Ureter (tissue), 1 donor: ENCODE measurements around the gene PPP1R14B. TPM values are rescaled to one million over a fixed set of nuclear protein-coding genes. Genes with fewer than 3 reads are reported as not detected.

Experiments used
- DNase-seq: peaks from one replicate; pipeline ENCODE4 v3.0.0-alpha.2; 2020; ENCODE audit warnings: low spot score
- total RNA-seq: library from RNA; stranded (reverse); gene quantifications from one replicate; pipeline ENCODE4 v1.2.4, GENCODE V29; 2023
- donor health status: DM: yes; HTN: yes; CAD: no.

Gene PPP1R14B
- total RNA-seq, 1 donor from 2014 or later, result 136 TPM

- DNase-seq, result peak; percentile 42
These were observed 15.8 kb downstream of the PPP1R14B start for GRCh38 chr11:64230985-64231365.

GRCh38 chr11:64230171-64230984, 16.4 kb downstream of the PPP1R14B start, which contains the start of gene DNAJC4:
DNAJC4 (plus strand) TSS chr11:64230548; CDS start chr11:64230855, 307 bp downstream.
- peak; percentile 94 for DNase-seq

GRCh38 chr11:64229744-64230170, 17.0 kb downstream of the PPP1R14B start:
- peak; percentile 45 for DNase-seq

- DNase-seq, result peak; percentile 43
These were observed 17.5 kb downstream of the PPP1R14B start for GRCh38 chr11:64229090-64229743.

- DNase-seq, result peak; percentile 41
These were observed 19.3 kb downstream of the PPP1R14B start for GRCh38 chr11:64227405-64227956.

- peak; percentile 71 for DNase-seq
These were observed 20.2 kb downstream of the PPP1R14B start for GRCh38 chr11:64226507-64227051.

GRCh38 chr11:64225608-64226506, 20.9 kb downstream of the PPP1R14B start, which contains the start of the genes NUDT22 and TRPT1:
NUDT22 (plus strand) TSS chr11:64226274; CDS start chr11:64226653, 379 bp downstream.
TRPT1 (minus strand) TSS chr11:64226186; CDS start chr11:64225860, 326 bp downstream.
- DNase-seq, result peak; percentile 95

- peak; percentile 45 for DNase-seq
These were observed 21.7 kb downstream of the PPP1R14B start for GRCh38 chr11:64224891-64225607.

GRCh38 chr11:64224151-64224890, 22.4 kb downstream of the PPP1R14B start:
- DNase-seq, result no peak

- no peak for DNase-seq
These were observed 23.6 kb downstream of the PPP1R14B start for GRCh38 chr11:64223001-64223651.

- DNase-seq, result no peak
These were observed 24.1 kb downstream of the PPP1R14B start for GRCh38 chr11:64222651-64223000.

- DNase-seq, result no peak
These were observed 25.9 kb downstream of the PPP1R14B start for GRCh38 chr11:64220798-64221197.

- DNase-seq, result no peak
These were observed 26.5 kb downstream of the PPP1R14B start for GRCh38 chr11:64220271-64220670.

- DNase-seq, result no peak
These were observed 27.0 kb downstream of the PPP1R14B start for GRCh38 chr11:64219755-64220154.

- DNase-seq, result no peak
These were observed 27.4 kb downstream of the PPP1R14B start for GRCh38 chr11:64219354-64219684.

GRCh38 chr11:64218628-64219353, 28.0 kb downstream of the PPP1R14B start:
- no peak for DNase-seq

- no peak for DNase-seq
These were observed 29.9 kb downstream of the PPP1R14B start for GRCh38 chr11:64216879-64217278.

GRCh38 chr11:64211181-64211872, 35.4 kb downstream of the PPP1R14B start:
- DNase-seq, result no peak
